Stomach (tissue), 4 donors: ENCODE data around the gene STXBP5.

Experiments used
- POLR2A ChIP-seq, 4 donors: fragments of 450-650 bp; IDR thresholded peaks; one replicate each; pipeline ENCODE4 v1.6.1; 2016; ENCODE audit warnings: antibody characterized with exemption in 4 of 4, control low read depth in 2 of 4, mild to moderate bottlenecking in 1 of 4, moderate library complexity in 1 of 4
- TF ChIP-seq, protein P1 (sequence below), 7 experiments: fragments of 450-650 bp in 4 of 7; fragments of 200-600 bp in 3 of 7; sonication (generic) in 3 of 7; IDR thresholded peaks; one replicate each; pipeline ENCODE4 v1.5.1; 2016 to 2019; ENCODE audit warnings: antibody characterized with exemption in 7 of 7, control low read depth in 2 of 7, mild to moderate bottlenecking in 1 of 7

DNA sequence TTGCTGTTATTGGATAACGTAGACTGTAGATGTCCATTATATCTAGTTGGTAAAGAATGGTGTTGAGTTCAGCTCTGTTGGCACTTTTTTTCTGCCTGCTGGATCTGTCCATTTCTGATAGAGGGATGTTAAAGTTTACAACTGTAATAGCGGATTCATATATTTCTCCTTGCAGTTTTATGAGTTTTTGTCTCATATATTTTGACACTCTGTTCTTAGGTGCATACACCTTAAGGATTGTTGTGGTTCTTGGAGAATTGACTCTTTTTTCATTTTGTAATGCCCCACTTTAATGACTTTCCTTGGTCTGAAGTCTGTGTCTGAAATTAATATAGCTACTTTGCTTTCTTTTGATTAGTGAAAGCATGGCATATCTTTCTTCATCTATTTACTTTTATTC is 16.1 kb downstream of the STXBP5 start:
- TF ChIP-seq, protein P1, sequence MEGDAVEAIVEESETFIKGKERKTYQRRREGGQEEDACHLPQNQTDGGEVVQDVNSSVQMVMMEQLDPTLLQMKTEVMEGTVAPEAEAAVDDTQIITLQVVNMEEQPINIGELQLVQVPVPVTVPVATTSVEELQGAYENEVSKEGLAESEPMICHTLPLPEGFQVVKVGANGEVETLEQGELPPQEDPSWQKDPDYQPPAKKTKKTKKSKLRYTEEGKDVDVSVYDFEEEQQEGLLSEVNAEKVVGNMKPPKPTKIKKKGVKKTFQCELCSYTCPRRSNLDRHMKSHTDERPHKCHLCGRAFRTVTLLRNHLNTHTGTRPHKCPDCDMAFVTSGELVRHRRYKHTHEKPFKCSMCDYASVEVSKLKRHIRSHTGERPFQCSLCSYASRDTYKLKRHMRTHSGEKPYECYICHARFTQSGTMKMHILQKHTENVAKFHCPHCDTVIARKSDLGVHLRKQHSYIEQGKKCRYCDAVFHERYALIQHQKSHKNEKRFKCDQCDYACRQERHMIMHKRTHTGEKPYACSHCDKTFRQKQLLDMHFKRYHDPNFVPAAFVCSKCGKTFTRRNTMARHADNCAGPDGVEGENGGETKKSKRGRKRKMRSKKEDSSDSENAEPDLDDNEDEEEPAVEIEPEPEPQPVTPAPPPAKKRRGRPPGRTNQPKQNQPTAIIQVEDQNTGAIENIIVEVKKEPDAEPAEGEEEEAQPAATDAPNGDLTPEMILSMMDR (IDR thresholded peaks at IDR 0.05), result no peak
- TF ChIP-seq POLR2A (IDR thresholded peaks at IDR 0.05), result no peak
